ENCODE measurements around the gene SAA2. TPM values are rescaled to one million over a fixed set of nuclear protein-coding genes. Genes with fewer than 3 reads are reported as not detected.

The SAA2 gene
- total and polyA plus RNA-seq, 10 of the 15 experiments (the other 5 are each of a cell fraction or from before 2014, with no cell fraction given), result 0.18 to 4.1 (median 0.28) TPM; not detected in 2

DNA sequence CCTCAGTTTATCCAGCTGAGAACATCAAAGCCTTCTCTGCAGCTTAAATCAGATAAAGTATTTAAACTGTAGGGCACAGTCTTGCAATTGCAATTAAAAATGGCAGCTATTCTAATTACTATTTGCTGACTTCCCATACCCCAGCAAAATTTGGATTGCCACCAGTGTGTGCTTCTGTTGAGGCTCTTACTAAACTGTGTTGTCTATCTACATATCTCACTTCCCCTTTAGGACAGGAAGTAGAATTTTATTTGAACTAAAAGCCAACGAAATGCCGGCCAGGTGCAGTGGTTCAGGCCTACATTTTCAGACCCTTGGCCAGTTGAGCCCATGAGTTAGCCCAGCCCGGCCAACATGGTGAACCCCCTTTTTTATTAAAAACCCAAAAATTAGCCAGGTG lies 19.0 kb downstream of the SAA2 start:
- ChIA-PET CTCF (interaction anchor here (1.4 to 1.6 kb wide), 2 partner anchors 14 to 19 kb away, joined by 4 to 6 read pairs; no protein-coding TSS in a partner anchor), SMC1A (ENCODE audit: uncharacterized antibody, unreplicated experiment) (interaction anchor here (1.2 kb wide), 1 partner anchor 14 kb away, joined by 4 read pairs; no protein-coding TSS in a partner anchor), POLR2A (interaction anchor here (0.7 to 1.1 kb wide), 3 partner anchors 8 to 1011 kb away, joined by 3 to 7 read pairs (median 4); partner anchors contain the start of gene E2F8), RAD21 (ENCODE audit: unreplicated experiment) (interaction anchor here (0.6 to 1.4 kb wide), 2 partner anchors 16 to 179 kb away, joined by 3 to 4 read pairs; no protein-coding TSS in a partner anchor)
- no peaks in the 10 kb centered on the region for H3K27me3 ChIP-seq (replicated peaks in 1 of 2; ENCODE audit: control insufficient read depth in 2 of 2, insufficient read depth in 2 of 2, low read length in 1 of 2)
- FAIRE-seq, result no peak
- no peaks in the 10 kb centered on the region for H4K20me1 ChIP-seq (ENCODE audit: control insufficient read depth, insufficient read depth)
- intact Hi-C loops (cut with micrococcal nuclease; ENCODE audit: unreplicated experiment) (no loop called here), in situ Hi-C loops (cut with MboI) (no loop called here)
- peak overlapping the region; percentile 76; the same call in 1 of the 2 replicates for H3K4me2 ChIP-seq (ENCODE audit: control insufficient read depth, insufficient read depth)
- peak; percentile 49 for DNase-seq (ENCODE audit: low read depth, low spot score)
- no peaks in the 10 kb centered on the region for H3K79me2 ChIP-seq (ENCODE audit: control insufficient read depth, insufficient read depth, low read length)
- H3K4me3 ChIP-seq, result no peak overlapping the region
- 0% methylated on average over 2 of the region's 3 CpGs for WGBS (ENCODE audit: insufficient coverage, insufficient replicate concordance, low lambda C conversion rate, missing lambda C conversion rate)
- H3K9ac ChIP-seq (ENCODE audit: control insufficient read depth, insufficient read depth, low read length), result no peak overlapping the region
- peak overlapping the region; percentile 68 for H3K27ac ChIP-seq (ENCODE audit: control insufficient read depth, insufficient read depth)
- peak; percentile 97 for ATAC-seq
- peak; percentile 85 for TF ChIP-seq SPI1 (IDR thresholded peaks at IDR 0.05; ENCODE audit: borderline replicate concordance, insufficient read depth, low read depth, low read length)
- TF ChIP-seq, protein P1, sequence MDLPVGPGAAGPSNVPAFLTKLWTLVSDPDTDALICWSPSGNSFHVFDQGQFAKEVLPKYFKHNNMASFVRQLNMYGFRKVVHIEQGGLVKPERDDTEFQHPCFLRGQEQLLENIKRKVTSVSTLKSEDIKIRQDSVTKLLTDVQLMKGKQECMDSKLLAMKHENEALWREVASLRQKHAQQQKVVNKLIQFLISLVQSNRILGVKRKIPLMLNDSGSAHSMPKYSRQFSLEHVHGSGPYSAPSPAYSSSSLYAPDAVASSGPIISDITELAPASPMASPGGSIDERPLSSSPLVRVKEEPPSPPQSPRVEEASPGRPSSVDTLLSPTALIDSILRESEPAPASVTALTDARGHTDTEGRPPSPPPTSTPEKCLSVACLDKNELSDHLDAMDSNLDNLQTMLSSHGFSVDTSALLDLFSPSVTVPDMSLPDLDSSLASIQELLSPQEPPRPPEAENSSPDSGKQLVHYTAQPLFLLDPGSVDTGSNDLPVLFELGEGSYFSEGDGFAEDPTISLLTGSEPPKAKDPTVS (IDR thresholded peaks at IDR 0.05; ENCODE audit: low read depth, low read length), result no peak
- TF ChIP-seq GABPA (IDR thresholded peaks at IDR 0.05; ENCODE audit: low read depth), result peak; percentile 29; the same call in 1 of the 2 replicates
- no peak for TF ChIP-seq BMI1 (IDR thresholded peaks at IDR 0.05; ENCODE audit: borderline replicate concordance)
- TF ChIP-seq MEF2B (IDR thresholded peaks at IDR 0.05; ENCODE audit: partially characterized antibody, poor library complexity, severe bottlenecking), result no peak
- TF ChIP-seq TCF3 (IDR thresholded peaks at IDR 0.05; ENCODE audit: borderline replicate concordance, insufficient read depth, low read depth, low read length), result no peak
- TF ChIP-seq MYB (IDR thresholded peaks at IDR 0.05; ENCODE audit: borderline replicate concordance, low read depth, low read length), result no peak
- TF ChIP-seq, protein P2, sequence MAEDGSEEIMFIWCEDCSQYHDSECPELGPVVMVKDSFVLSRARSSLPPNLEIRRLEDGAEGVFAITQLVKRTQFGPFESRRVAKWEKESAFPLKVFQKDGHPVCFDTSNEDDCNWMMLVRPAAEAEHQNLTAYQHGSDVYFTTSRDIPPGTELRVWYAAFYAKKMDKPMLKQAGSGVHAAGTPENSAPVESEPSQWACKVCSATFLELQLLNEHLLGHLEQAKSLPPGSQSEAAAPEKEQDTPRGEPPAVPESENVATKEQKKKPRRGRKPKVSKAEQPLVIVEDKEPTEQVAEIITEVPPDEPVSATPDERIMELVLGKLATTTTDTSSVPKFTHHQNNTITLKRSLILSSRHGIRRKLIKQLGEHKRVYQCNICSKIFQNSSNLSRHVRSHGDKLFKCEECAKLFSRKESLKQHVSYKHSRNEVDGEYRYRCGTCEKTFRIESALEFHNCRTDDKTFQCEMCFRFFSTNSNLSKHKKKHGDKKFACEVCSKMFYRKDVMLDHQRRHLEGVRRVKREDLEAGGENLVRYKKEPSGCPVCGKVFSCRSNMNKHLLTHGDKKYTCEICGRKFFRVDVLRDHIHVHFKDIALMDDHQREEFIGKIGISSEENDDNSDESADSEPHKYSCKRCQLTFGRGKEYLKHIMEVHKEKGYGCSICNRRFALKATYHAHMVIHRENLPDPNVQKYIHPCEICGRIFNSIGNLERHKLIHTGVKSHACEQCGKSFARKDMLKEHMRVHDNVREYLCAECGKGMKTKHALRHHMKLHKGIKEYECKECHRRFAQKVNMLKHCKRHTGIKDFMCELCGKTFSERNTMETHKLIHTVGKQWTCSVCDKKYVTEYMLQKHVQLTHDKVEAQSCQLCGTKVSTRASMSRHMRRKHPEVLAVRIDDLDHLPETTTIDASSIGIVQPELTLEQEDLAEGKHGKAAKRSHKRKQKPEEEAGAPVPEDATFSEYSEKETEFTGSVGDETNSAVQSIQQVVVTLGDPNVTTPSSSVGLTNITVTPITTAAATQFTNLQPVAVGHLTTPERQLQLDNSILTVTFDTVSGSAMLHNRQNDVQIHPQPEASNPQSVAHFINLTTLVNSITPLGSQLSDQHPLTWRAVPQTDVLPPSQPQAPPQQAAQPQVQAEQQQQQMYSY (CRISPR knock-in tag; IDR thresholded peaks at IDR 0.05), result no peak
- TF ChIP-seq, protein P3, sequence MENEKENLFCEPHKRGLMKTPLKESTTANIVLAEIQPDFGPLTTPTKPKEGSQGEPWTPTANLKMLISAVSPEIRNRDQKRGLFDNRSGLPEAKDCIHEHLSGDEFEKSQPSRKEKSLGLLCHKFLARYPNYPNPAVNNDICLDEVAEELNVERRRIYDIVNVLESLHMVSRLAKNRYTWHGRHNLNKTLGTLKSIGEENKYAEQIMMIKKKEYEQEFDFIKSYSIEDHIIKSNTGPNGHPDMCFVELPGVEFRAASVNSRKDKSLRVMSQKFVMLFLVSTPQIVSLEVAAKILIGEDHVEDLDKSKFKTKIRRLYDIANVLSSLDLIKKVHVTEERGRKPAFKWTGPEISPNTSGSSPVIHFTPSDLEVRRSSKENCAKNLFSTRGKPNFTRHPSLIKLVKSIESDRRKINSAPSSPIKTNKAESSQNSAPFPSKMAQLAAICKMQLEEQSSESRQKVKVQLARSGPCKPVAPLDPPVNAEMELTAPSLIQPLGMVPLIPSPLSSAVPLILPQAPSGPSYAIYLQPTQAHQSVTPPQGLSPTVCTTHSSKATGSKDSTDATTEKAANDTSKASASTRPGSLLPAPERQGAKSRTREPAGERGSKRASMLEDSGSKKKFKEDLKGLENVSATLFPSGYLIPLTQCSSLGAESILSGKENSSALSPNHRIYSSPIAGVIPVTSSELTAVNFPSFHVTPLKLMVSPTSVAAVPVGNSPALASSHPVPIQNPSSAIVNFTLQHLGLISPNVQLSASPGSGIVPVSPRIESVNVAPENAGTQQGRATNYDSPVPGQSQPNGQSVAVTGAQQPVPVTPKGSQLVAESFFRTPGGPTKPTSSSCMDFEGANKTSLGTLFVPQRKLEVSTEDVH (IDR thresholded peaks at IDR 0.05; ENCODE audit: low read depth, partially characterized antibody), result no peak
- TF ChIP-seq SMAD1 (IDR thresholded peaks at IDR 0.05; ENCODE audit: low read depth, partially characterized antibody), result no peak
- peak overlapping the region; percentile 63 for H2AFZ ChIP-seq (ENCODE audit: control insufficient read depth, low read depth, low read length)
- BruUV-seq (replicated peaks), result no TSS peak
- peaks cover 8% of the 10 kb centered on the region for H3K4me1 ChIP-seq (ENCODE audit: control insufficient read depth, insufficient read depth, low read length)
- H3K36me3 ChIP-seq (ENCODE audit: control insufficient read depth in 2 of 2, insufficient read depth in 2 of 2, low read length in 1 of 2), result no peaks in the 10 kb centered on the region
- H3K9me3 ChIP-seq (replicated peaks; ENCODE audit: control insufficient read depth, insufficient read depth, low read length), result no peaks in the 10 kb centered on the region
